ENCODE measurements around the gene CDA. TPM values are rescaled to one million over a fixed set of nuclear protein-coding genes. Genes with fewer than 3 reads are reported as not detected.

The CDA gene
- total and polyA plus RNA-seq, 9 of the 15 experiments (the other 6 are each of a cell fraction or from before 2014, with no cell fraction given), result not detected

DNA sequence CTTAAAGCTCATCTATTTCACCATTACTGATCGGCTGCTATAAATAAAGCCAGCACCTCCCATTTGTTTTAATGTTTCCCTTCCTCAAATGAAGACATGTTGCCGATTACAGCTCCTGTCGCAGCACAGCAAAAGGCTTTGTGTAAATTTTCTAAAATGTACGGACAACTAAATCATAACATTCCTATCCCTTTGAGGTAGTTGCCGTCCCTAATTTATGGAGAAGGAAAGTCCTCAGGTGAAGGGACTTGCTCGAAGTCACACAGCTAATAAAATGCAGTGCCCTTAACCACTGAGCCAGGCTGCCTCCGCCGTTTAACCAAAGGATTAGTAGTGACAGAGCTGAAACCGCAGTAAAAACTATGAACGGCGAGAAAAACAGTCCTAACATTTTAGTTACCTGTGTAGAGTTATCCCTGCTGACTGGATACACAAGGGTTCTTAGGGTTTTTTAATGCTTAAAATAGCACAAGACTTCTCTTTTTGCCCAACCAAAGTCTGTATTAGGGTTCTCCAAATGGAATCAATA lies 45.2 kb downstream of the CDA start (continued):
- TF ChIP-seq, protein P1, sequence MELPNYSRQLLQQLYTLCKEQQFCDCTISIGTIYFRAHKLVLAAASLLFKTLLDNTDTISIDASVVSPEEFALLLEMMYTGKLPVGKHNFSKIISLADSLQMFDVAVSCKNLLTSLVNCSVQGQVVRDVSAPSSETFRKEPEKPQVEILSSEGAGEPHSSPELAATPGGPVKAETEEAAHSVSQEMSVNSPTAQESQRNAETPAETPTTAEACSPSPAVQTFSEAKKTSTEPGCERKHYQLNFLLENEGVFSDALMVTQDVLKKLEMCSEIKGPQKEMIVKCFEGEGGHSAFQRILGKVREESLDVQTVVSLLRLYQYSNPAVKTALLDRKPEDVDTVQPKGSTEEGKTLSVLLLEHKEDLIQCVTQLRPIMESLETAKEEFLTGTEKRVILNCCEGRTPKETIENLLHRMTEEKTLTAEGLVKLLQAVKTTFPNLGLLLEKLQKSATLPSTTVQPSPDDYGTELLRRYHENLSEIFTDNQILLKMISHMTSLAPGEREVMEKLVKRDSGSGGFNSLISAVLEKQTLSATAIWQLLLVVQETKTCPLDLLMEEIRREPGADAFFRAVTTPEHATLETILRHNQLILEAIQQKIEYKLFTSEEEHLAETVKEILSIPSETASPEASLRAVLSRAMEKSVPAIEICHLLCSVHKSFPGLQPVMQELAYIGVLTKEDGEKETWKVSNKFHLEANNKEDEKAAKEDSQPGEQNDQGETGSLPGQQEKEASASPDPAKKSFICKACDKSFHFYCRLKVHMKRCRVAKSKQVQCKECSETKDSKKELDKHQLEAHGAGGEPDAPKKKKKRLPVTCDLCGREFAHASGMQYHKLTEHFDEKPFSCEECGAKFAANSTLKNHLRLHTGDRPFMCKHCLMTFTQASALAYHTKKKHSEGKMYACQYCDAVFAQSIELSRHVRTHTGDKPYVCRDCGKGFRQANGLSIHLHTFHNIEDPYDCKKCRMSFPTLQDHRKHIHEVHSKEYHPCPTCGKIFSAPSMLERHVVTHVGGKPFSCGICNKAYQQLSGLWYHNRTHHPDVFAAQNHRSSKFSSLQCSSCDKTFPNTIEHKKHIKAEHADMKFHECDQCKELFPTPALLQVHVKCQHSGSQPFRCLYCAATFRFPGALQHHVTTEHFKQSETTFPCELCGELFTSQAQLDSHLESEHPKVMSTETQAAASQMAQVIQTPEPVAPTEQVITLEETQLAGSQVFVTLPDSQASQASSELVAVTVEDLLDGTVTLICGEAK (IDR thresholded peaks at IDR 0.05), result 0 out of 2 replicates have a peak, but pooled peaks have one; percentile 48
- TF ChIP-seq, protein P1 (CRISPR knock-in tag; IDR thresholded peaks at IDR 0.05), result no peak
- 0 out of 2 replicates have a peak, but pooled peaks have one; percentile 30 for TF ChIP-seq RAD51 (IDR thresholded peaks at IDR 0.05; ENCODE audit: borderline replicate concordance, low read depth)
- no peak for TF ChIP-seq NFXL1 (CRISPR knock-in tag; IDR thresholded peaks at IDR 0.05)
- TF ChIP-seq KLF1 (tag; IDR thresholded peaks at IDR 0.05), result no peak
- peak; percentile 1 for TF ChIP-seq FIP1L1 (IDR thresholded peaks at IDR 0.05; ENCODE audit: low read depth, low read length, poor library complexity, severe bottlenecking)
- TF ChIP-seq DPF2 (IDR thresholded peaks at IDR 0.05), result peak; percentile 28; the same call in 1 of the 2 replicates
- TF ChIP-seq, protein P2, sequence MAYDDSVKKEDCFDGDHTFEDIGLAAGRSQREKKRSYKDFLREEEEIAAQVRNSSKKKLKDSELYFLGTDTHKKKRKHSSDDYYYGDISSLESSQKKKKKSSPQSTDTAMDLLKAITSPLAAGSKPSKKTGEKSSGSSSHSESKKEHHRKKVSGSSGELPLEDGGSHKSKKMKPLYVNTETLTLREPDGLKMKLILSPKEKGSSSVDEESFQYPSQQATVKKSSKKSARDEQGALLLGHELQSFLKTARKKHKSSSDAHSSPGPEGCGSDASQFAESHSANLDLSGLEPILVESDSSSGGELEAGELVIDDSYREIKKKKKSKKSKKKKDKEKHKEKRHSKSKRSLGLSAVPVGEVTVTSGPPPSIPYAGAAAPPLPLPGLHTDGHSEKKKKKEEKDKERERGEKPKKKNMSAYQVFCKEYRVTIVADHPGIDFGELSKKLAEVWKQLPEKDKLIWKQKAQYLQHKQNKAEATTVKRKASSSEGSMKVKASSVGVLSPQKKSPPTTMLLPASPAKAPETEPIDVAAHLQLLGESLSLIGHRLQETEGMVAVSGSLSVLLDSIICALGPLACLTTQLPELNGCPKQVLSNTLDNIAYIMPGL (CRISPR knock-in tag; IDR thresholded peaks at IDR 0.05), result 0 out of 2 replicates have a peak, but pooled peaks have one; percentile 7
- TF ChIP-seq, protein P3, sequence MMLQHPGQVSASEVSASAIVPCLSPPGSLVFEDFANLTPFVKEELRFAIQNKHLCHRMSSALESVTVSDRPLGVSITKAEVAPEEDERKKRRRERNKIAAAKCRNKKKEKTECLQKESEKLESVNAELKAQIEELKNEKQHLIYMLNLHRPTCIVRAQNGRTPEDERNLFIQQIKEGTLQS (IDR thresholded peaks at IDR 0.05), result no peak
- TF ChIP-seq, protein P3 (CRISPR knock-in tag; conservative IDR thresholded peaks at IDR 0.05), result peak; percentile 35; the same call in 1 of the 2 replicates
- peak; percentile 52 for TF ChIP-seq SP1 (CRISPR knock-in tag; IDR thresholded peaks at IDR 0.05)
